Calu3 (cell line): ENCODE data around the gene CIAPIN1. TPM values are rescaled to one million over a fixed set of nuclear protein-coding genes. Genes with fewer than 3 reads are reported as not detected.

ENCODE experiments used
- BruUV-seq: library from RNA; stranded (reverse); fragments of 400-500 nt; replicated peaks from 2 replicates; lab custom pipeline; 2021; lab: Mats Ljungman, UMichigan
- CTCF ChIA-PET: fragments of 300-600 bp; sonication (Branson Sonifier 250); formaldehyde crosslinking; loops from one replicate; lab custom pipeline; 2022; ENCODE audit warnings: antibody characterized with exemption; lab: Charles Lee
- DNase-seq: peaks from one replicate; pipeline ENCODE4 v3.0.0; 2022
- H3K27ac Mint-ChIP-seq: one replicate; pipeline ENCODE4 v1.8.0; 2022; ENCODE audit warnings: mixed read lengths; ENCODE audit not compliant: unreplicated experiment
- H3K27me3 Mint-ChIP-seq: one replicate; pipeline ENCODE4 v1.8.0; 2022; ENCODE audit warnings: mixed read lengths; ENCODE audit not compliant: unreplicated experiment
- H3K36me3 Mint-ChIP-seq: one replicate; pipeline ENCODE4 v1.8.0; 2022; ENCODE audit warnings: mild to moderate bottlenecking, moderate library complexity, mixed read lengths; ENCODE audit not compliant: insufficient read depth, unreplicated experiment
- H3K4me1 Mint-ChIP-seq: one replicate; pipeline ENCODE4 v1.8.0; 2022; ENCODE audit warnings: mild to moderate bottlenecking, low read depth, mixed read lengths; ENCODE audit not compliant: unreplicated experiment
- H3K4me3 Mint-ChIP-seq: one replicate; pipeline ENCODE4 v1.8.0; 2022; ENCODE audit warnings: mild to moderate bottlenecking, low read depth, moderate library complexity, mixed read lengths; ENCODE audit not compliant: unreplicated experiment
- H3K9me3 Mint-ChIP-seq: one replicate; pipeline ENCODE4 v1.8.0; 2022; ENCODE audit warnings: low read depth, mixed read lengths; ENCODE audit not compliant: unreplicated experiment
- CTCF ChIP-seq: fragments of 200-600 bp; IDR thresholded peaks from one replicate; pipeline ENCODE4 v1.8.0; 2022; ENCODE audit warnings: antibody characterized with exemption; ENCODE audit not compliant: unreplicated experiment
- intact Hi-C: fragments of 100-400 bp; cut with micrococcal nuclease; formaldehyde crosslinking; loops from one replicate; pipeline ENCODE4 v1.10.0; 2022; ENCODE audit not compliant: unreplicated experiment
- total RNA-seq: library from RNA; stranded (reverse); gene quantifications from 2 replicates; pipeline ENCODE4 v1.2.3, GENCODE V29; 2022

CIAPIN1 gene
- total RNA-seq, 1 experiment from 2014 or later = 77.2 TPM

DNA sequence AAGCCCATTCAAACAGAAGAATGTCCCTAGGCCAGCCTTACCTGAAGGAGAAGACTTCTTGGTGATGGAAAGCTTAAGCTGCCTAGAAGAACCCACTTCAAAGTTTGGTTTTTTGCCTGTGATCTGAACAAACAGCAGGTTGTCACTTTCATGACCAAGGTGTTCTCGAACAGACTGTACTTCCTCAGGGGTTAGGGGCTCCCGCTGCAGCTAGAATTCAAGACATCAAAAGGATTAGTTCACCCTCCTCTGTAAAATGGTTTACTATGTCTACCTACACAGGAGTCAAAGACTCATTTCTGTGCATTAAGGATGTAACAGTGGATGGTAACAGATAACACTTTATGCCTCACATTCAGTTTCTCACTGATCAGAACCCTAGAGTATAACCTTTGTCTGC lies 13.2 kb downstream of the CIAPIN1 start:
- Mint-ChIP-seq H3K27ac (no peak overlapping the region), H3K4me3 (no peak overlapping the region), H3K27me3 (no peaks in the 10 kb centered on the region), H3K9me3 (no peaks in the 10 kb centered on the region), H3K4me1 (no peaks in the 10 kb centered on the region), H3K36me3 (peaks cover 53% of the 10 kb centered on the region)
- intact Hi-C loops = no loop called here
- no peak for DNase-seq
- BruUV-seq = no TSS peak
- no peak for TF ChIP-seq CTCF
- CTCF ChIA-PET = interaction anchor here (0.6 kb wide), 1 partner anchor 52 kb away, joined by 3 read pairs; no protein-coding TSS in a partner anchor

- CTCF ChIA-PET = interaction anchor here (0.6 kb wide), 1 partner anchor 27 kb away, joined by 3 read pairs; no protein-coding TSS in a partner anchor
- intact Hi-C loops = no loop called here
Measured at GRCh38 chr16:57432989-57433388, 14.2 kb downstream of the CIAPIN1 start.

GRCh38 chr16:57432505-57432904 lies 14.7 kb downstream of the CIAPIN1 start:
- Mint-ChIP-seq H3K27ac (no peak overlapping the region), H3K4me1 (no peaks in the 10 kb centered on the region), H3K36me3 (peaks cover 52% of the 10 kb centered on the region), H3K4me3 (no peak overlapping the region), H3K27me3 (no peaks in the 10 kb centered on the region), H3K9me3 (no peaks in the 10 kb centered on the region)
- no peak for DNase-seq
- CTCF ChIA-PET = no interaction called here
- intact Hi-C loops = no loop called here
- BruUV-seq = no TSS peak
- TF ChIP-seq CTCF = no peak

More at GRCh38 chr16:57432989-57433388, 14.2 kb downstream of the CIAPIN1 start:
- no TSS peak for BruUV-seq
- peaks cover 55% of the 10 kb centered on the region for H3K36me3 Mint-ChIP-seq
- DNase-seq = no peak
- H3K4me3 Mint-ChIP-seq = no peak overlapping the region
- TF ChIP-seq CTCF = no peak
- no peak overlapping the region for H3K27ac Mint-ChIP-seq
- no peaks in the 10 kb centered on the region for H3K4me1 Mint-ChIP-seq
- H3K27me3 Mint-ChIP-seq = no peaks in the 10 kb centered on the region
- no peaks in the 10 kb centered on the region for H3K9me3 Mint-ChIP-seq

DNA sequence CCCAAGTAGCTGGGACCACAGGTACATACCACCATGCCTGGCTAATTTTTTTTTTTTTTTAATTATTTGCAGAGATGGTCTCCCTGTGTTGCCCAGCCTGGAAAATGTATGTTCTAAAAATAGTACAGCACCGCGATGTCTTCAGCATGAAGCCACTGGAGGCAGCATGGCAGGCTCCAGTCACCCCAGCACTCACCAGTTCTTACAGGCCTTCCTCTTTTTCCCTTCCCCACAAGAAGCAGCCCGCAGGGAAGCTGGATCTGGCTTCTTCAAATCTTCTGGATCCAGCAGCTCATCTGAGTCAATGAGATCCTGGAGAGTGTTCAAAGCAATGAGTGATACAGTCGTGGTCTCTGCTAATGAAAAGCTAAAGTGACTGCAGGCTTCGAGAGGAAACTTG lies 16.2 kb downstream of the CIAPIN1 start:
- H3K9me3 Mint-ChIP-seq = no peaks in the 10 kb centered on the region
- no TSS peak for BruUV-seq
- H3K36me3 Mint-ChIP-seq = peaks cover 49% of the 10 kb centered on the region
- no peak for DNase-seq
- H3K27ac Mint-ChIP-seq = no peak overlapping the region
- H3K27me3 Mint-ChIP-seq = no peaks in the 10 kb centered on the region
- H3K4me3 Mint-ChIP-seq = no peak overlapping the region
- intact Hi-C loops = no loop called here
- CTCF ChIA-PET = no interaction called here
- H3K4me1 Mint-ChIP-seq = no peaks in the 10 kb centered on the region
- TF ChIP-seq CTCF = no peak
